ENCODE measurements around the gene GPD1.

- TF ChIP-seq GATA2 (IDR thresholded peaks at IDR 0.05; ENCODE audit: low read depth, low read length) (no peak), GATA3 (IDR thresholded peaks at IDR 0.05; ENCODE audit: low read depth, low read length) (no peak)
Observed at GRCh38 chr12:50103351-50103750, 457 bp upstream of the GPD1 start.
